ENCODE results near the gene MYOF.
"Not testable (repeated sequence)": the region's sequence is repeated elsewhere in the genome, so short reads cannot be mapped to it uniquely, and the experiment has no call there.

The MYOF gene

DNA sequence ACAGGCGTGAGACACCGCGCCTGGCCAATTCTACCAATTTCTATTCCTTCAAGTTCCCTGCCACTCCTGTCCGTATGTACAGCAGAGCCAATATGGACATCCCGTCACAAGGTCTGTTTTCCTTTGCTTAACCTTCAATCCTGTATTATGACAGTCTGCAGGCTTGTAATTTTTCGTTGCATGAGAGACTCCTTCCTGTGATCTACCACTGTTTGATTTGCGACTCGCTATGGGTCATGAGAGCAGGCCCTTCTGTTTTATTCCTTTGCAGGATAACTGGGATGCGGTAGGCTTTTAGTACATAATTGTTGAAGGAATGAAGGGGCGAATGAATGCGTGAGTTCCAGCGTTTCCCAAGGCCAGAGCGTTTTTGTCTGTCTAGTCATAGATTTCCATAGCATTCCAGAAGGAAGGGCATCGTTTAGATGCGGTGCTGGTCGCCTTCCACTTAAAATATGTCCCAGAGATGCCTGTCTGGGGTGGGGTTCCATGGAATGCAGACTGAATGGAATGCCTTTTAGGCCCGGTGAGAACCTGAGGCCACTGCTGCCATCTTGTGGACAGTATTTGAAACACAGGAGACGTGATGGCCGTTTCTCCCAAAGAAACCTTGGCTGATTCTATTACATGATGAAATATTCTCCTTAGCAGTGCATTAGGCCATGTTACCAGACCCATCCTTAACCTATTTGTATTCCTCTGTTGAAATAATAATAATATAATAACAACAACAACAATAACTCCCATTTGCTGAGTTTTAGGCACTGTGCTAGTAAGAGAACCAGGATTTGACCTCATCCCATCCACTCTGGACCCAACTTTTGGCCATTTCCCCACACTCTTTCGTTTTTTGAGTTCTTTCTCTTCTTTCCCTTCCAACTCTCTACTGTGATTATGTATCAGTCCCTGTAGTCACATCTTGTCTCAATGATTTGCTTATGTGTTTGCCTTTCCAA lies 193.2 kb downstream of the MYOF start:
- peak; percentile 1 for DNase-seq

DNA sequence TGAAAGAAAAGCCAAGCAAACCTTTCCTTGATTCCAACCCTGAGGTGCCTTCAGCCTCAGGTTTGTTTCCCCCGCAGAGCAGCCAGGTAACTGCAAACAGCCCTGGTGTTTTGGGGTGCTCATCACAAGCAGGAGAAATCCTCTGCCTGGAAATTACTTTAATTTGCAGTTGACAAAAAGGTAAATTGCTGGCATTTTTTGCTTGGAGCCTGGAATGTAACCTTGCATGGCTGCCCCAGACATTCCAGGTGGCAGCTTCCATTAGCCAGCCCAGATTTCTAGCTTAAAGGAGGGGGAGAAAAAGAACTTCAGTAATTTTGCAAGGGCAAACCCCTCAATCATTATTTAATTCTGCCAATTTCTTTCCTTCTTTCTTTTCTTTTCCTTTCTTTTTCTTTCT lies 194.4 kb downstream of the MYOF start:
- no peak for DNase-seq

DNA sequence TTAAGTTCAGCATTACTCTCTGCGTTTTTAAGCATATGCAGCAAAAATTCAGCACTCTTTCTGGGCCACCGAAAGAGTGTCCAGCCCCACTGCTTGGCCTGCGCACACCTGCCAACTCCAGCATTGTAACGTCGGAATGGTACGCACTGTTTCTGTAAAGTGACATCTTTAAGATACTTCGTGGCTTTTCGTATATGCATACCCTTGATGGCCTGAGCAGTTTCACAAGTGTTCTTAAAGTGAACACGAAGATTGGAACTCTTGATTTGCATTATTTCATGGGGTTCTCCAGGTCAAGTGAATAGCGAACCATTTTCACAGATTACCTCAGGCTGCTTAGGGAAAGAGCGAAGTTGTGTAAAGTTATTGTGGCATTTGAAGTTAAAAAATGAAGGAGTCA lies 197.9 kb downstream of the MYOF start:
- DNase-seq = not testable (repeated sequence)

DNA sequence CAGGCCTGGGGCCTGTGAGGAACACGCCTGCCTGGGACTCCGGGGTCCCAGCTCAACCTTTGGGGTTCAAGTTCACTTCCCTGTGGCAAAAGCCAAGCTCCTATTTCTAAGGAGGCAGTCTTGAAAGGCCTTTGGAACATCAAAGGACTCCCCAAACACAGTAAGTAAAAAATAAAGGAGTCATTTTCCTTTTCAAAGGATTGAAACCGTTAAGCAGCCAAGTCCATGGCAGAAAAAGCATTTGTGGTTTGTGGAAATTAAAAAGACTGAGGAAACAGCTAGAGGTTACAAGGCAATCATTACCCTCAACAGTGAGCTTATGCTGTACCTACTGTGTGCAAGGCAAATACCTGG lies 200.8 kb downstream of the MYOF start:
- DNase-seq = no peak

DNA sequence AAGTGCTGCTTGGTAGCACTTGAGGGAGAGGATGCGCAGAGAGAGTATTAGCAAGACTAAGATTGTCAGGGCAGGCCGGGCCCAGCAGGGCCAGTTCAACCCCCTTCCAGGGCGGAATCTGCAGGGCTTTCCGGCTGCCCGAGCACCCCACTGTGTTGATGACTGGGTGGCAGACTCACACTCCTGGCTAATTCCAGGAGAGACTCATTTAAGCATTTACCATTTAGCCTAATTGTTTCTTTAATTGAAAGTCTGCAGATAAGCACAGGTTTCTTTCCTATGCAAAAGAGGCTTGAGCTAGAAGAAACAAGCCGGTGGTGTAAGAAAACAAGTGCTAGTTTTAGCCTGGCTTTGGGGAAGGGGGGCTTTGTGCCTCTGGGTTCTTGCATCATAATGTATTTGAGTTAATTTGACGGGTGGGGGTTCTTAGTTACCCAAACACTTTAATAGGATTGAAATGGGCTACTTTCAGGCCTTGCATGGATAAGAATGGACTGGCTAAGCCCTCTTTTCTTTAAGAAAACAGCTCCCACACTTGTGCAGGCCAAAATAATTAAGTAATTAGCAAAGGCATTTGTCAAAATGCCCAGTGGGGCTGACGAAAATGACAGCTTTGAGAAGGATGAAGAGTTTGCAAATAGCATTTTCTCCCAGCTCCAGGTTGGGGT lies 201.3 kb downstream of the MYOF start:
- no peak for DNase-seq

DNA sequence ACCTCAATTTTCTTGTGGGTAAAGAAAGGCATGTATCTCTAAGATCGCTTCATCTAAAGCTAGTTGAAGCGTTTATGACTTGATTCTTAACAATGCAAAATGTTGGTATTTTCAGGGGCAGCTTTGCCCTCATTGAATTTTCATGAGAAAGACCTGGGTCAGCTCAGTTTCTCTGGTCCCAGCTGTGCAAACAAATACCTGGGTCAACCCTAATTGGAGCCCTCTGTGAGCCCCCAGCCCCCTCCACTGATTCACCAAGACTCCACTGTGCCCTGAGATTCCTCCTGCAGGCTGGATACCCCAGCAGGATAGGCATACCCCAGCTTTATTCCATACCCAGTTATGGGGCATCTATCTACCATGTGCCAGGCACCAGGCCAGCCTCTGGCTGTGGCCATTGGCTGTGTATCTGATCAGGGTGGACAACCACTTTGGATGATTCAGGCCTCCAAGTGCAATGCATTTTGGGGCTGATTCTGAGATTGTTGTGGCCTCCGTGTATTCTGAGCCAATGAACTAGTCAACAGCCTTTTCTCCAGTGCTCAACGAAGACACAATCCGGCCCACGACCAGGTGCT lies 201.9 kb downstream of the MYOF start:
- DNase-seq = no peak

DNA sequence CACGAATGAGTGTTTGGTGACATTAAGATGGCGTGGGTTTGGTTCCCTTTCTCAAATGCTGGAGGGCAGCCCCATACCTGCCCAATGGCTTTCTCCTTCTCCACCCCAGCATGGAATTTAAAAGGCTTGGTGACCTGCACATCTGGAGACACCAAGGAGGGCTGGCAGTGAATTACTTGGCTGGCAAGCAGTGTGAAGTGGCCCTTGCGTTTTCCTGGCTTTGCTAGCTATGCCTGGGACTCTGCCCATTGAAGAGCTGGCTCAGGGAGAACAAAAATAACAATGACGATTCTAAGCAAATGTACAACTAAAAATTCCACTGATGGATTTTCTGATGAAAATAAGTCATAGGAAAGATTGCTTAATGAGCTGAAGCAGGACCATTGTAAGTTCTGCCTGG lies 204.8 kb downstream of the MYOF start:
- no peak for DNase-seq

DNA sequence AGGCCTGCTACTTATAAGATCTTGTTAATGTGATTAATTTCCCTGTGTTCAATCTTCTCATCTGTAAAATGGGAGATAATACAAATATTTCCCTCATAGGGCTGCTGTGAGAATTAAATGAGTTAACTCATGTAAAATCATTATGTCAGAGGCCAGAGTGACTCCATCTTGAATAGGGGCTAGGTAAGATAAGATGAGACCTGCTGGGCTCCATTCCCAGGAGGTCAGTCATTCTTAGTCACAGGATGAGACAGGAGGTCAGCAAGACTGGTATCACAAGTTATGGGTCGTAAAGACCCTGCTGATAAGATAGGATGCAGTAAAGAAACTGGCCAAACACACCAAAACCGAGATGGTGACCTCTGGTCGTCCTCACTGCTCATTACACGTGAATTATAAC lies 207.7 kb downstream of the MYOF start:
- no peak for DNase-seq

DNA sequence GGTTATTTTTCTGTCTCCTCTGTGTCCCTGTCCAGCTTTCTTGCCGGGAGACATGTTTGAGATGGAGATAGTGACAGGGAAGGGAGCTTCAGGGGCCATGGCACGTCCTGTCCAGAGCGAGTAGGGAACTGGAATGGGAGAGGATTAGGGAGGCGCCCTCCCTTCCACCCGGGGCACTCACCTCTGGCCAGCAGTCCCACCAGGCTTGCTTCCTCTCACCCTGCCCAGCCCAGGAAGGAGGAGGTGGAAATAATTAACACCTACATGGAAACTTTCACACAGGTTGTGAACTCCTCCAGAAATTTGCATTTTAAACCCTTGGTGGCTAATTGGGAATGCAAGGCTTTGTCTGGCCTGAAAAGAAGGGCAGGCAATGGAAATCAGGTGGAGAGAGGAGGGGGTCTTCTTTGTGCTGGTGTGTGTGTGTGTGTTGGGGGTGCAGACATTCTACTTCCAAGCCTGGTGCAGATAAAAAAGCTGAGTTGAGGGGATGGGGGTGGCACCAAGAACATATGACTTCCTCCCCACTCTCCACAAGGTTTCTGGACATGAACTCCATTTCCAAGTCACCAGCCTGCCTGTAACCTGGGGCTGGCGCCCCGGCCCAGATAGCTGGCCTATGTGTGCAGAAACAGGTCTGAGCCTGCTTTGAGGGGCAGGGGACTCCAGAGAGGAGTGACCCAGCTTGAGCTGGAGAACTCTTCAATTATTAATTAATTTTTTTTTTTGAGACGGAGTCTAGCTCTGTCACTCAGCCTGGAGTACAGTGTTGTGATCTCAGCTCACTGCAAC lies 209.1 kb downstream of the MYOF start:
- DNase-seq = no peak

DNA sequence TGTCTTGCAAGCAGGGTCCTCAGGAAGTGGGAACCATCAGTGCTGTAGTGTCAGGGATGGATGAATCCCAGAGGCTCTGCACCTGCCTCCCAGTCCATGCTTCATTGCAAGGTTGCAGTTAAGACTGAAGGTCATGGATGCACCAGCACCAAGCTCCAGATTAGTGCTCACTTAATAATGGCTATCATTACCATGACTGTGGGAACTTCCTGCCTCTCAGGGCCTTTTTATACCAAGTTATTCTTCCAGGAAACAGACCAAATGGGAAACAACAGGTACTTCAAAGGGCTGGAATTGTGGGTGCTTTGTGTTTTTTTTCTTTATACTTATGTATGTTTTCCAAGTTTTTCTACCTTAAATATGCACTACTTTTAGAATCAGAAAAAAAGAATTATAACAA lies 210.8 kb downstream of the MYOF start:
- no peak for DNase-seq

DNA sequence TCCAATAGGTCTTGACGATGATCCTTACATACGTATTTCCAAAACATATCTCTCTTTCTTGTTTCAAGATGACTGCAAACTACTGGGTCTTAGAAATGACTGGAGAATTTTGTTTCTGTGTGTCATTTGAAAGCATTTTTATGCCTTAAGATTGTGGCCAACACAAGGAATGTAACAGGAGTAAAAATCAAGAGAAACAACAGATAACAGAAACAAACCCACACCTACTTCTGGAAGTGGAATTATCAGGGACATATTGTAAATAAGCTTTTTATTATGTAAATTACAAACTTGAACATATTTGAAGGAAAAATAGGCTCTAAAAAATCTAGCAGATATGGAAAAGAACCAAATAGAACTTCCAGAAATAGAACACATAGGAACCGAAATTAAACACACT lies 212.9 kb downstream of the MYOF start:
- no peak for DNase-seq

DNA sequence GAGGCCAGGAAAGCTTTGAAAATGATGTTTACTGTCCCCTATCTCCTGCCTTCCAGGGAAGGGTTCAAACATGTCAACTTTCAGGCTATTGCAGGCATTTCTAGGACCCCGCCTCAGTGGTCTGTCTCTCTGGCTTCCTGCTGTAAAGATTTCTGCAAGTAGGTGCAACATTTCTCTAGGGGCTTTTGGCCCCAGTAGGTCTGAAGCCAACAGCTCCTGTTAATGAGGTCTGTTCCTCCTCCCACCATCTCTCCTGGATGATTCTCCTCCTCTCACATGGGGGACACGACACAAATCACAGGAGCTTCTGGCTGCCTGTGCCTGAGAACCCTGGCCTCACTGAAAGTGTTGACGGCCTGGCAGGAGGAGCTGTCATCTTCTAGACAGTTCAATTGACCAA lies 214.1 kb downstream of the MYOF start:
- DNase-seq = no peak

DNA sequence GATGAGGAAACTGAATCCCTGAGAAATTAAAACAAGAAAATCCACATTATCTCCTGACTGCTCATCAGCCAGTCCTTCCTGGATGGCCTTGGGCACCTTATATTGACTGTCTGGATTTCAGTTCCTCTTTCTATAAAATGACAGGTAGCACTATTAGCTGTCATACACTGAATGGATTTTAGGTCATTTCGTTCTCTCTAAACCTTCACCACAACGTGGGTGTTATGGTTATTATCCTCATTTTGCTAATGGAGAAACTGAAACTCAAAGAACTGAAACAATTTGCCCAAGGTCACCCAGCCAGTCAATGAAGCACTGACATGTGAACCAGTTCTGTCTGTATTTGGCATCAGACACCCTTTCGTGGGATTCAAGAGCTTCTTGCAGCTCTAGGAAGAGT lies 214.6 kb downstream of the MYOF start:
- no peak for DNase-seq

DNA sequence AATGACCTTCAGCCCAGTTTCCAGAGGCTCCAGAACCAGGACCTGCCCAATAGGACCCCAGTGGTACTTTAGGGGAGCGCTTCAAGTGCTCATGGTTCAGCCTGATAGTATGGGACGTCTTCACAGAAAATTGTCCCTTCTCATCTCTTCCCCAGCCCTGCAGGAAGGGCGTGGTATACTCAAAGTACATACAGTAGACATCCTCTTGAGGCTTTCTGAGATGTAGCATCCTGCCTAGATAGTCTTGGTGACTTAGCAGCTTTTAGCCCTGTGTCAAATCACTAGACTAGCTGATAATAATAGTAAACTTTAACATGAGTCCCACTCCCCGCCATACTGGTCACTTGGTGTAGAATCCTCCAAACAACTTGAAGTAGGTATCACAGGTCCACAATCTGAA lies 215.3 kb downstream of the MYOF start:
- DNase-seq = no peak

DNA sequence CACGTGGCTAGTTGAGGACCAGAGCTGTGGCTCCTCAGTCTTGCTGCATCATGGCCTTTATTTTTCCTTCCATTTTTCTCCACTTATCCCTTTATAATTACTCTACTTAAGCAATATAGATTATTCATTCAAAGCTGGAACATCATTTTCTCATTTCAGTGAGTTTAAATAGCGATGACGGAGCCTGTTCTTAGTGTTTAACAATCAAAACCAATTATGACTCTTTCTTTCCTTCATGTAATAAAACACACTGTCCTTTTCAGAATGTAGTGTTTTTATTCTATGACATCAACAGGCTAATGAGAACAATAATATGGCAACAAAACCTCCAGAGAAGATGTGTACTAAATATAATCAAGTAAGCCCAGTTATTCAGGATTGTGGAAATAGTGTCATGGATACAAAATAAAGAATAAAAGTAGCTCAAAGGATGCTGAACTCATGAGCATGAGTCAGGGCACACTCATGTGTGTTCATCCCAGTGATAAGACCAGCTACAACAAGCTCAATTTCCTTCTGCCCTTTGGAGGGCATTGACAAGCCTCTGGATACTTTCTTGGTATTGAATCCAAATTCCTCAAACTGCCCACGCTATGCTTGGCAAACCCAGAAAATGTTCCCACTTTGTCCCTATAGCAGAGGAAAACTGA lies 220.0 kb downstream of the MYOF start:
- DNase-seq = no peak

DNA sequence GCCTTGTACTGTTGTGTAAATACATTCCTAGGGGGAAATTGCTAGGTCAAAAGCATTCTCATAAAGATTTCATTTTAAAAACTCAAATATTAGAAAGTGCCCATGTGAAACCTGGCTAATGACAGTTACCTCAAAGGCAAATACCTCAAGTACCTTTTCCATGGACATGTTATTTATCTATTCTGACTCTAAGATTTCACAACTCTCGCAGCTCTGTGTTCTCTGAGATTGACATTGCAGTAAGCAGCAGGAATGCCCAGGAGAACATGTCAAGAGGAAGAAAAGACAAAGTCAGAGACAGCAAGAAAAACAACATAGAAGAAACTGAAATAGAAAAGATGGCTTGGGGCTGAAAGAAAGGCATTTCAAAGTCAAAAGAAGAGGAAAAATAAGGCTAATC lies 221.0 kb downstream of the MYOF start:
- no peak for DNase-seq

DNA sequence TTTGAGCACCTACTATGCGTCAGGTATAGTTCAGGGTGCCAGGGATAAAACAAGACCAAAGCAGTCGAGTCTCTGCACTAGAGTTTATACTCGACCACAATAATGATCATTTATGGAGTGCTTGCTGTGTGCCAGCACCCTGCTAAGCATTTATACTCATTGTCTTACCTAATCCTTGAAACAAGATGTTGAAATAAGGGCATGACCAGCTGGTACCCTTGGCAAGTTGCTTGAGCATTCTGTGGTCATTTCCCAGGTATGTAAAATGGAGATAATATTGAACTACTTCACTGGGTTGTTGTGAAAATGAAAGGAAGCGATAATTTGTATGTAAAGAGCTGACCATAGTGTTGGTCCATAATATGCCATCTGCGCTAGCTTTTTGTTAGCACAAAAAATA lies 223.0 kb downstream of the MYOF start:
- DNase-seq = no peak

Measured in NCI-H2171 (cell line).